Stimulated activated naive CD8-positive, alpha-beta T cell treated with anti-CD3 and anti-CD28 coated beads, Interleukin-15, Interleukin-2, amounts not matched to agents 100 U/mL and 50 U/mL, for 24 hours (primary cell): ENCODE measurements around the gene EIPR1.
A peak's percentile ranks its signal among the peaks of the same experiment; 100 is the strongest.
"Not testable (repeated sequence)": the region's sequence is repeated elsewhere in the genome, so short reads cannot be mapped to it uniquely, and the experiment has no call there.

ENCODE experiments used
- ATAC-seq: fragments of 150-1000 bp; cut with Tn5 transposase; one replicate; pipeline ENCODE4 v1.10.0; 2021
- DNase-seq: peaks from one replicate; pipeline ENCODE4 v3.0.0; 2021

The EIPR1 gene

GRCh38 chr2:3193443-3194330 lies 183.9 kb downstream of the EIPR1 start:
- DNase-seq (no peak), ATAC-seq (no peak)

GRCh38 chr2:3192920-3193319 lies 184.7 kb downstream of the EIPR1 start:
- ATAC-seq = no peak
- DNase-seq = no peak

GRCh38 chr2:3192281-3192818 lies 185.3 kb downstream of the EIPR1 start:
- DNase-seq (no peak), ATAC-seq (no peak)

- ATAC-seq = no peak
These were observed 187.7 kb downstream of the EIPR1 start for GRCh38 chr2:3189961-3190360.

GRCh38 chr2:3189076-3189591 lies 188.5 kb downstream of the EIPR1 start:
- DNase-seq (no peak), ATAC-seq (no peak)

More at GRCh38 chr2:3189961-3190360, 187.7 kb downstream of the EIPR1 start:
- no peak for DNase-seq

GRCh38 chr2:3188405-3188946 lies 189.1 kb downstream of the EIPR1 start:
- ATAC-seq = no peak
- DNase-seq = no peak

- no peak for DNase-seq
- ATAC-seq = no peak
These were observed 190.2 kb downstream of the EIPR1 start for GRCh38 chr2:3187467-3187866.

GRCh38 chr2:3186766-3187165 lies 190.9 kb downstream of the EIPR1 start:
- ATAC-seq = no peak
- DNase-seq = no peak

GRCh38 chr2:3185910-3186309 lies 191.7 kb downstream of the EIPR1 start:
- no peak for DNase-seq
- no peak for ATAC-seq

- DNase-seq = no peak
- no peak for ATAC-seq
These were observed 192.4 kb downstream of the EIPR1 start for GRCh38 chr2:3185256-3185655.

- ATAC-seq (no peak), DNase-seq (no peak)
These were observed 193.5 kb downstream of the EIPR1 start for GRCh38 chr2:3184167-3184566.

- ATAC-seq = peak; percentile 7
- DNase-seq = no peak
These were observed 193.9 kb downstream of the EIPR1 start for GRCh38 chr2:3183766-3184165.

GRCh38 chr2:3182848-3183247 lies 194.8 kb downstream of the EIPR1 start:
- ATAC-seq (no peak), DNase-seq (no peak)

GRCh38 chr2:3181416-3182010 lies 196.1 kb downstream of the EIPR1 start:
- ATAC-seq = no peak
- DNase-seq = no peak

GRCh38 chr2:3180909-3181221 lies 196.8 kb downstream of the EIPR1 start:
- not testable (repeated sequence) for ATAC-seq, DNase-seq

GRCh38 chr2:3180082-3180908 lies 197.3 kb downstream of the EIPR1 start:
- DNase-seq = no peak
- ATAC-seq = no peak

GRCh38 chr2:3179626-3180025 lies 198.0 kb downstream of the EIPR1 start:
- ATAC-seq (no peak), DNase-seq (no peak)

- DNase-seq (peak; percentile 35), ATAC-seq (no peak)
These were observed 198.4 kb downstream of the EIPR1 start for GRCh38 chr2:3179208-3179607.

GRCh38 chr2:3178578-3179031 lies 199.0 kb downstream of the EIPR1 start:
- no peak for ATAC-seq

GRCh38 chr2:3177891-3178577 lies 199.6 kb downstream of the EIPR1 start:
- ATAC-seq (no peak), DNase-seq (no peak)

More at GRCh38 chr2:3178578-3179031, 199.0 kb downstream of the EIPR1 start:
- DNase-seq = no peak

- no peak for ATAC-seq
- no peak for DNase-seq
These were observed 200.8 kb downstream of the EIPR1 start for GRCh38 chr2:3176869-3177255.
